ENCODE measurements around the gene ULK1. TPM values are rescaled to one million over a fixed set of nuclear protein-coding genes. Genes with fewer than 3 reads are reported as not detected.

ULK1 gene
- total and polyA plus RNA-seq, 9 donors, result 4.5 to 70.1 (median 46.8) TPM

GRCh38 chr12:131848753-131849152 is 45.7 kb upstream of the ULK1 start:
- WGBS, 3 donors, result 84 to 88% (median 86%) methylated on average over 24 of the region's 24 CpGs
- no peak overlapping the region for H3K4me3 ChIP-seq
- H3K27ac ChIP-seq, result no peak overlapping the region
- intact Hi-C loops (cut with DNase I), result no loop called here
- H3K4me1 ChIP-seq (ENCODE audit: insufficient read depth), result no peaks in the 10 kb centered on the region
- H3K9me3 ChIP-seq, result no peaks in the 10 kb centered on the region
- H3K36me3 ChIP-seq, result no peaks in the 10 kb centered on the region
- DNase-seq, result no peak
- no peaks in the 10 kb centered on the region for H3K27me3 ChIP-seq
- TF ChIP-seq POLR2A (IDR thresholded peaks at IDR 0.05), result no peak
- no peak for TF ChIP-seq CTCF (IDR thresholded peaks at IDR 0.05)
- no peak for TF ChIP-seq EP300 (IDR thresholded peaks at IDR 0.05)

- TF ChIP-seq CTCF (IDR thresholded peaks at IDR 0.05) (no peak), EP300 (IDR thresholded peaks at IDR 0.05) (no peak), POLR2A (IDR thresholded peaks at IDR 0.05) (no peak)
- WGBS, 3 donors, result 89 to 93% (median 91%) methylated on average over 47 of the region's 47 CpGs
- no peak overlapping the region for H3K27ac ChIP-seq
- DNase-seq, result no peak
- H3K27me3 ChIP-seq, result no peaks in the 10 kb centered on the region
- H3K9me3 ChIP-seq, result no peaks in the 10 kb centered on the region
- no peak overlapping the region for H3K4me3 ChIP-seq
- no peaks in the 10 kb centered on the region for H3K4me1 ChIP-seq (ENCODE audit: insufficient read depth)
- no peaks in the 10 kb centered on the region for H3K36me3 ChIP-seq
- intact Hi-C loops (cut with DNase I), result no loop called here
These were observed 44.5 kb upstream of the ULK1 start for GRCh38 chr12:131849700-131850553.

GRCh38 chr12:131850856-131851559 is 43.4 kb upstream of the ULK1 start:
- no peak for DNase-seq

More at GRCh38 chr12:131850856-131851559, 43.4 kb upstream of the ULK1 start:
- intact Hi-C loops (cut with DNase I), result no loop called here
- H3K4me3 ChIP-seq, result no peak overlapping the region
- no peaks in the 10 kb centered on the region for H3K4me1 ChIP-seq (ENCODE audit: insufficient read depth)
- TF ChIP-seq CTCF (IDR thresholded peaks at IDR 0.05), result peak in 1 of 3 donors; percentile 20
- TF ChIP-seq EP300 (IDR thresholded peaks at IDR 0.05), result no peak
- no peak overlapping the region for H3K27ac ChIP-seq
- no peaks in the 10 kb centered on the region for H3K36me3 ChIP-seq
- 82 to 91% (median 85%) methylated on average over 36 to 41 of the region's 41 CpGs for WGBS, 3 donors
- H3K9me3 ChIP-seq, result no peaks in the 10 kb centered on the region
- H3K27me3 ChIP-seq, result no peaks in the 10 kb centered on the region

Measured in ovary (tissue), 9 donors.